GM12878 (cell line): ENCODE data around the gene SNED1. TPM values are rescaled to one million over a fixed set of nuclear protein-coding genes. Genes with fewer than 3 reads are reported as not detected.

Experiments
- ATAC-seq: fragments of 200-7000 bp; cut with Tn5 transposase; 3 replicates; pipeline ENCODE4 v1.9.1; 2020; ENCODE audit warnings: mild to moderate bottlenecking, moderate library complexity
- BruUV-seq: library from RNA; stranded (reverse); fragments of 400-500 nt; replicated peaks from 2 replicates; lab custom pipeline; 2021; lab: Mats Ljungman, UMichigan
- CTCF ChIA-PET: fragments of 300-600 bp; sonication (Branson Sonifier 250); formaldehyde crosslinking; extraction: SDS; loops from one replicate; lab custom pipeline; 2021; ENCODE audit warnings: inconsistent platforms; lab: Yijun Ruan, JAX
- POLR2A ChIA-PET: fragments of 350-600 bp; formaldehyde crosslinking; extraction: SDS; loops from one replicate; lab custom pipeline; 2021; ENCODE audit warnings: inconsistent platforms; lab: Charles Lee
- RAD21 ChIA-PET: fragments of 300-600 bp; sonication (Branson Sonifier 250); formaldehyde crosslinking; loops from one replicate; lab custom pipeline; 2023; ENCODE audit warnings: antibody characterized with exemption; ENCODE audit not compliant: unreplicated experiment; lab: Charles Lee
- SMC1A ChIA-PET: fragments of 300-600 bp; sonication (Branson Sonifier 250); formaldehyde crosslinking; loops from one replicate; lab custom pipeline; 2023; ENCODE audit not compliant: unreplicated experiment, uncharacterized antibody; lab: Charles Lee
- DNase-seq: peaks from one replicate; pipeline ENCODE4 v3.0.0-alpha.2; 2011; ENCODE audit warnings: low read depth, low spot score
- FAIRE-seq: peaks from 3 replicates; lab custom pipeline; 2011; peaks lifted over from hg19 to GRCh38; lab: Jason Lieb, UNC
- H2AFZ ChIP-seq: 2 replicates; pipeline ENCODE4 v1.6.0; 2011; ENCODE audit warnings: low read depth, low read length, control low read depth; ENCODE audit not compliant: control insufficient read depth
- H3K27ac ChIP-seq: 2 replicates; pipeline ENCODE4 v1.5.1; 2011; ENCODE audit warnings: control low read depth; ENCODE audit not compliant: control insufficient read depth, insufficient read depth
- H3K27me3 ChIP-seq, 2 experiments: replicated peaks in 1 of 2; 2 replicates each; pipeline versions ENCODE4 v1.6.0 to v1.6.1; 2011; ENCODE audit warnings: low read length in 1 of 2; ENCODE audit not compliant: control insufficient read depth in 2 of 2, insufficient read depth in 2 of 2
- H3K36me3 ChIP-seq, 2 experiments: 2 replicates each; pipeline ENCODE4 v1.5.1; 2011; ENCODE audit warnings: low read length in 1 of 2; ENCODE audit not compliant: control insufficient read depth in 2 of 2, insufficient read depth in 2 of 2
- H3K4me1 ChIP-seq: 2 replicates; pipeline ENCODE4 v1.6.1; 2011; ENCODE audit warnings: mild to moderate bottlenecking, low read length, moderate library complexity, mixed read lengths; ENCODE audit not compliant: control insufficient read depth, insufficient read depth
- H3K4me2 ChIP-seq: 2 replicates; pipeline ENCODE4 v1.6.0; 2011; ENCODE audit warnings: control low read depth; ENCODE audit not compliant: control insufficient read depth, insufficient read depth
- H3K4me3 ChIP-seq: fragments of 200-600 bp; sonication (generic); 2 replicates; pipeline ENCODE4 v1.5.1; 2016
- H3K79me2 ChIP-seq: 2 replicates; pipeline ENCODE4 v1.6.0; 2011; ENCODE audit warnings: low read length; ENCODE audit not compliant: control insufficient read depth, insufficient read depth
- H3K9ac ChIP-seq: 2 replicates; pipeline ENCODE4 v1.8.0; 2011; ENCODE audit warnings: low read length, control low read depth, mixed read lengths; ENCODE audit not compliant: control insufficient read depth, insufficient read depth
- H3K9me3 ChIP-seq: replicated peaks from 3 replicates; pipeline ENCODE4 v1.5.1; 2011; ENCODE audit warnings: mild to moderate bottlenecking, low read length; ENCODE audit not compliant: control insufficient read depth, insufficient read depth
- H4K20me1 ChIP-seq: 2 replicates; pipeline ENCODE4 v1.6.0; 2011; ENCODE audit not compliant: control insufficient read depth, insufficient read depth
- MLLT1 ChIP-seq: fragments of 450-650 bp; IDR thresholded peaks from 2 replicates; pipeline ENCODE4 v1.6.1; 2016; ENCODE audit warnings: mild to moderate bottlenecking
- ZSCAN29 ChIP-seq: fragments of 450-650 bp; IDR thresholded peaks from 2 replicates; pipeline ENCODE4 v1.6.1; 2017; ENCODE audit warnings: mild to moderate bottlenecking, moderate library complexity
- WGBS: methylation state at CpG from one replicate; pipeline ENCODE4 v1.1.6; 2016; ENCODE audit warnings: low lambda C conversion rate; ENCODE audit not compliant: insufficient replicate concordance, insufficient coverage; ENCODE audit errors: missing lambda C conversion rate; 5-methylcytosine and 5-hydroxymethylcytosine counted together
- in situ Hi-C: fragments of 300-500 bp; cut with MboI; formaldehyde crosslinking; loops from 9 replicates; pipeline ENCODE4 v1.14.3; 2018; ENCODE audit warnings: mixed read lengths
- intact Hi-C: fragments of 100-400 bp; cut with micrococcal nuclease; formaldehyde crosslinking; loops from one replicate; pipeline ENCODE4 v1.14.2; 2022; ENCODE audit not compliant: unreplicated experiment
- polyA plus RNA-seq, 11 experiments: library from polyadenylated mRNA; depleted of rRNA in 4 of 11; unstranded in 6 of 11; stranded (reverse) in 5 of 11; fragments of >200 nt; fragmentation: Nextera tagmentation in 4 of 11; fragmentation: Illumina TruSeq in 1 of 11; extraction: Ambion mirVana in 4 of 11; extraction: Trizol in 1 of 11; gene quantifications; 1 replicate in 1 of 11; 2 replicates in 10 of 11; pipeline versions ENCODE4 v1.2.1 to v1.2.3, GENCODE V29; 2011 to 2016; ENCODE audit warnings: inconsistent platforms in 2 of 11, missing spikeins in 2 of 11, low read depth in 1 of 11
- total RNA-seq, 4 experiments: library from RNA; depleted of rRNA in 3 of 4; stranded (reverse); fragments of >200 nt in 3 of 4; fragmentation: Illumina TruSeq in 1 of 4; extraction: Trizol in 1 of 4; gene quantifications; 2 replicates each; pipeline versions ENCODE4 v1.2.1 to v1.2.3, GENCODE V29; 2013 to 2021

SNED1 gene
- total and polyA plus RNA-seq, 10 of the 15 experiments (the other 5 are each of a cell fraction or from before 2014, with no cell fraction given), result 0.05 to 8.4 (median 3.0) TPM

- intact Hi-C loops, result no loop called here
- WGBS, result 51% methylated on average over 32 of the region's 35 CpGs
- H2AFZ ChIP-seq, result peak overlapping the region; percentile 18; the same call in 1 of the 2 replicates
- no peak overlapping the region for H3K4me3 ChIP-seq
- peaks cover 36% of the 10 kb centered on the region for H3K4me1 ChIP-seq
- H3K36me3 ChIP-seq, result peaks cover 4 to 12% of the 10 kb centered on the region in 2 experiments; a peak in 3 of 4 replicates
- FAIRE-seq, result no peak
- ChIA-PET RAD21 (interaction anchor here (0.8 kb wide), 1 partner anchor 20 kb away, joined by 3 read pairs; no protein-coding TSS in a partner anchor), CTCF (interaction anchor here (1.9 kb wide), 1 partner anchor 30 kb away, joined by 5 read pairs; no protein-coding TSS in a partner anchor), POLR2A (interaction anchor here (5.2 kb wide), 1 partner anchor 8 kb away, joined by 54 read pairs; the partner anchor contains the start of gene MTERF4), SMC1A (interaction anchor here (0.6 to 1.3 kb wide), 4 partner anchors 11 to 37 kb away, joined by 3 to 5 read pairs (median 4); no protein-coding TSS in a partner anchor)
- H3K9ac ChIP-seq, result no peak overlapping the region
- in situ Hi-C loops, result no loop called here
- no TSS peak for BruUV-seq
- H4K20me1 ChIP-seq, result no peaks in the 10 kb centered on the region
- peak overlapping the region; percentile 66 for H3K4me2 ChIP-seq
- H3K79me2 ChIP-seq, result peaks cover 32% of the 10 kb centered on the region
- DNase-seq, result no peak
- H3K9me3 ChIP-seq, result no peaks in the 10 kb centered on the region
- ATAC-seq, result no peak
- peak; percentile 67; the same call in 1 of the 2 replicates for TF ChIP-seq MLLT1
- no peak for TF ChIP-seq ZSCAN29
- peak overlapping the region; percentile 46; the same call in 1 of the 2 replicates for H3K27ac ChIP-seq
- no peaks in the 10 kb centered on the region for H3K27me3 ChIP-seq
Observed at GRCh38 chr2:241108271-241109209, 110.1 kb downstream of the SNED1 start.
